Occipital lobe (tissue), 2 donors: Measurements from ENCODE around the gene AFF2. TPM values are rescaled to one million over a fixed set of nuclear protein-coding genes. Genes with fewer than 3 reads are reported as not detected.

ENCODE experiments used
- DNase-seq: peaks from one replicate; lab custom pipeline; 2025; lab: John Stamatoyannopoulos, UW
- total RNA-seq: library from RNA; depleted of rRNA; stranded (reverse); fragments of >200 nt; gene quantifications from one replicate; pipeline ENCODE4 v1.2.3, GENCODE V29; 2014

AFF2 gene
- total RNA-seq, 1 donor from 2014 or later = 343 TPM

DNA sequence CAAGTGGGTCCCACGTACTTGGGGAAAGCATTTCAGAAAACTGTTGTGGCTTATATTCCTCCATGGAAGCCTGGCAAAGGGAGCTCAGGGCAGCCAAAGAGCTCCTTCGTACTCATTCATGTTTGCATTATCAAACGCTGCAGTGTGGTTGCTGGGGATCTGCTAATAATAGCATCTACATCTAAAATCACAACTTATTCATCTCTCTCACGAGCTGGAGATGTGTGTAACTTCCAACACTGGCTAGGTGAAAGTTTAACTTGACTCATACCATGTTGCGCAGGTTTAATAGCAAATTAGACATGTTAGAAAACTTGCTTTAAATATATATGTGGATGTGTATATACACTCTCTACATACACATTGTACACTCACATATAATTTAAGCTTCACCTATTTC lies 415.1 kb downstream of the AFF2 start:
- no peak for DNase-seq

DNA sequence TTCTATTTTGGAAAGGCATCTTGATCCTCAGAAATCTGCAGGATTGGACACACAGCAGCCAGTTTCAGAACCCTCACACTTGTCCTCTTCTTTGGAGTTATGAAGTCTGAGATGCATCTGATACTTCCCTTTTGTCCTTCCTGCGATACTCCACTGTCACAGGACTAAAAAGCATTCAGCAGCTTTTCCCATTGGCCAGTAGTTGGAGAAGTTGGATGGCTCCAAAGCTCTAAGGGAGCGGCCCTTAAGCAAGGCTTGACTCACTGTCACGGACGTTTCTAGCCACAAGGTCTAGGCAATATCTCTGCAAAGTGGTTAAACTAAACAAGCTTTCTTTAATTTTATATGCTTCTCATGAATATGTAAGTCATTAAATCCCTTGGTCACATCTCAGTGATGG lies 417.0 kb downstream of the AFF2 start:
- DNase-seq = no peak

GRCh38 chrX:148923631-148924030 lies 423.2 kb downstream of the AFF2 start:
- no peak for DNase-seq

GRCh38 chrX:148926371-148926770 lies 426.0 kb downstream of the AFF2 start:
- DNase-seq = no peak

DNA sequence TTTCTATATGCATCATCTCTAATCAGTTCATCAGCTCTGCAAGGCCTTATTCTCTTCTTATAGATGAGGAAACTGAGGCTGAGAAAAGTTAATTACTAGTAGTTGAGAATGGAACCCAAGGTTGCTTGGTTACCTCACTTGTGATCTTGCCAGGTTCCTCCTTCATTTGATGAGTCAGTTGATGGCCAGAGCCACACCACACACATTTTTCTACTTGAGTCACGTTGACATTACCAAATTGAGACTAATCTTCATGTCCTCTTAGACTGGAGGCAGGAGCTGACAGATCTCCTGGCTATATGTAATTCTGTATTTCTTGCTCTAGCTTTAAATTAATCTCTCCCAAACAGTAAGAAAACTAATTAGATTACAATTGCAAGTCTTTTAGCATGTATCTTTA lies 428.4 kb downstream of the AFF2 start:
- DNase-seq = no peak

GRCh38 chrX:148929686-148930085 lies 429.3 kb downstream of the AFF2 start:
- no peak for DNase-seq

DNA sequence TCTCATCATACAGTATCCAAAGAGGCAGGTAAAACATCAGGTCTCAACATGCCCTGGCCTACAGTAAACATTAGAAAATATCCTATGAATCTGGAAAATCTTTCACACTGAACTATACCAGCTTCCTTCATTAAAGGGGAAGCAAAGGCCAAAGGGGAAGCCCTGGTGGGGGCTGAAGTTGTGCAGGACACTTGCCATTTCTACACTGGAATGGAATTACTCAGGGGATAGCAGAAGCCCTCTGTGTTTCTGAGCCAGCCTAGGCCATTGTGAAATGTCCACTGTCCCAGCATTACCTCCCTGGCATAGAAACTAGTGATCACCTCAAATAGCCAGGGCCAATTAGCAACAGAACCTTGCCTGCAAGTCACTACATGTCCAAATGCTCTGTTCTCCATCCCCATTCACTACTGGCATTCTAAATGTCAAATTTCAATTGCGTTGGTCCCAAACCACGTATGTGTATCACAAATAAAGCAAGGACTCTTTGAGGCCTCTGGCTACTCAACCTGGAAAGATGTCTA lies 429.9 kb downstream of the AFF2 start:
- DNase-seq = no peak

DNA sequence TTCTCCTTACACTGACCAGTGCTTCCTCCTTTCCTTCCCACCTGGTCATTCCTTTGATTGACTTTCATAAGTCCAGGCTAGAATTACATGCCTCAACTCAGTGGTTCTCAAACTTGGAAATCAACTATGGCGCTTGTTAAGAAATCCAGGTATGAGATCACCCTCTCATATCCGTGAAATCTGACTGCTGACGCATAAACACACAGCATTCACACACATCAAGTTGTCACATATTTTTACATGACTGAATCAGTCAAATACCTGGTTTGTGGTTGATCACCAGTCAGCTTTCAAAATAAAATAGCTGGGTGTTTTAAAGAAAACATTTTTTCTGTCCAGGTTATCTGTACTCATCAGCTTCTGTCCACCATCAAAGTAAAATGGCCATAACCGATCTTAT lies 433.5 kb downstream of the AFF2 start:
- no peak for DNase-seq

DNA sequence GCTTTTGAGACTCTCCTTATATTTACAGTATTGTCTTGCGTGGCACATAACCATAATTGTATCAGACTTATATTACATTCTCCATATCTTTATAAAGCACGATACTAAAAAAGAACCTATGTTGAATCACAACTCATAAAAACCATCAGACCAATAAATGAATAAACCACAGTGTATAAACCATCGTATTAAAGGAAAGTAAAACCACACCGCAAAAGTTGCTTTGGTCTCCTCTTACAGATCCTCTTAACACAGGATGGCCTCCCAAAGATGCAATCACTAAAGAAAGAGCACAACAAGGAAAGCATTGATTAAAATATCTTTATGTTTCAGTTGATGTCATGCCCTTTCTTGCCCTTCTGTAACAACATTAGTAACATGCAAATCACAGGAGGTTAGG lies 437.9 kb downstream of the AFF2 start:
- no peak for DNase-seq

GRCh38 chrX:148940411-148940996 lies 440.1 kb downstream of the AFF2 start:
- DNase-seq = no peak

DNA sequence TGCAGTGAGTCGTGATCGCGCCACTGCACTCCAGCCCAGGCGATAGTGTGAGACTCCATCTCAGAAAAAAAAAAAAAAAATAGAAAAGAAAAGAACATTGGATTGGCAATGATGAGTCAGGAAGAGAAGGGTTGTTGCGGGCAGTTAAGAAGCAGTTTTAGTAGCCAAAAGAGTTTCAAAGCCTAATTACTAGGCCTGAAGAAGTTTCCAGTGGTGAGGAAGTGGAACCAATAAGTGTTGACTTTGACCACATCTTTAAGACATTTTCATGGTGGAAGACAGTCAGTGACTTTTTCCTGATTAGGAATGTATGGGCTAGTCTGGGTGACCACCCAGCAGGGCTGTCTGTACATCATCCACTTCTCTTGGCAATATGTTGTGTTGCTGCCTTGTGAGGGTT lies 442.3 kb downstream of the AFF2 start:
- no peak for DNase-seq

DNA sequence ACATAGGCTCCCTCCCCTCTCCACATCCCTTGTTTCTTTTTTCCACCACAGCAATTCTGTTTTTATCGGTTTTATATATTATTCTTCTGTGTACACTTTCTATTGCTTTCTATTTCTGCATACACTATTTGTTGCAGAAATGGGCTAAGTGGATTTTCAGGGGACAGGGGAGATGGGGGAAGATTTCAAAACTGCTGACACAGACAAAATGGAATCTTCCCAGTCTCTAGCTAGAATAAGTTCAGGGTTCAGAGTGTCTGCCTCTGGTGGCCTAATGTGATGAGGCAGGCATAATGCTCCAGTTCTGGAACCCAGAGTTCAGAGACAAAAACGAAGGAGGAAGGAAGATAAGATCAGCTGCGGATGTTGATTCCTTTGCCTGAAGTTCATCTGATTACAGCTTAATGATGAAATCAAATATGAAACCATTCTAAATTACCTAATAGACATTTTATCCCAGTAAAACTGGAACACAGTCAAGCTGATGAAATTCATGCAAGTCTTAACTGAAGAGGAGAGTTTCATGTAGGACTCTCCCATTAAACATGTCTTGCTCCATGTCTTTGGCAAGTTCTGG lies 447.1 kb downstream of the AFF2 start:
- DNase-seq = no peak

GRCh38 chrX:148956352-148956751 lies 455.9 kb downstream of the AFF2 start:
- no peak for DNase-seq

- no peak for DNase-seq
Measured at GRCh38 chrX:148958901-148959300, 458.5 kb downstream of the AFF2 start.

DNA sequence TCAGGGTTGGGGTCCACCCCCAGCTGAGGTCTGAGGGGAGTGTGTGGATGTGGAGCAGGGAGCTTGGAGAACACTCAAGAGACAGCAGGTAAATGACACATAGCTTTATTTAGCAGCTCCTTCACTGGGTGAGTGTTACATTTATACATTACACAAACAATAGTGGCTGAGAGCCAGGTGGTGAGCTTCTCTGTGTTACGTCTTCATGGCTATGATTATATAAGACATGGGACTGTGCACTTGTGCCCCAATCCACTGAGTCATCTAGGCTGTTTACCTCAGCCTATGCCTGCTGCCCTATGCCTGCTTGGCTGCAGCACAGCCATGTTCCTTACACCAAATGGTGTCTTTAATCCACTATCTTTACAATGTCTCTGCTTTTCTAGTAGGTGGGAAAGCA lies 459.6 kb downstream of the AFF2 start:
- DNase-seq = no peak

GRCh38 chrX:148961985-148962384 lies 461.6 kb downstream of the AFF2 start:
- DNase-seq = no peak

- no peak for DNase-seq
Measured at GRCh38 chrX:148976571-148977400, 476.4 kb downstream of the AFF2 start.

DNA sequence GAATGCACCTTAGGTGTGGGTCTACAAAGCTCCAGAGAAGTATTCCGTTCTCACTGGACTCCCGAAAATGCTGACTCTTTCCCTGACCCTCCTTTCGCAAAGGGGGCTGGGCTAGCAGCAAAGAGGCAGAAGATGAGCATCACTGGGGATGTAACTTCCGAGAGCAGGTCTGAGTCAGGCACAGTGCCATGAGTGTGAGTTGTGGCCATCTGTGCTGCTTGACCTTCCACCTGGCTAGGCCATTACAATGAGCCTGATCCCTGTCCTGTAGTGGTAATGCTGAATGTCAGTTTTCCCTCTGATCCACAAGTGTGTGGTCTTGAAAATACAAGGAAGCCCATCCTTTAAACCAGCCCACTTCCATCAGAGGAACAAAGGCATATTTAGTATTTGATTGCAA lies 479.4 kb downstream of the AFF2 start:
- no peak for DNase-seq

GRCh38 chrX:148984238-148984637 lies 483.8 kb downstream of the AFF2 start:
- no peak for DNase-seq

DNA sequence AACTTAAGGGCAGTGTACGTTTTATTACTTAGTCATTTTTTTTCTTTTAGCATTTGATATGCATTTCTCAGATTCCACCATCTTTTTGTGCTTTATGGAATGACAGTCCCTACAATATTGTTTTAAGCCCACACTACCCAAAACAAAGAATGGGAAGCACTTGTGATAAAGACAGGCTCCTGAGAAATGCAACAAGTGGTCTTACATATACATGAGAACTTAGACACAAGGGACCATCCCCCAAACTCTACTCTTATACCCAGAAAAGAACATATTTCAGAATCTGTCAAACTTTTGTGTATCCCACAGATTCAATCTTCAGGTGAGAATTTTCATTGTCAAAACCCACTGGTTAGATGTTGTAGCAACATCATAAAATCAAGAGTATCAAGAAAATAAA lies 491.1 kb downstream of the AFF2 start:
- no peak for DNase-seq

GRCh38 chrX:148995661-148996060 lies 495.2 kb downstream of the AFF2 start:
- DNase-seq = no peak

GRCh38 chrX:149002320-149002719 lies 501.9 kb downstream of the AFF2 start:
- DNase-seq = no peak
